CD4-positive, CD25-positive, alpha-beta regulatory T cell (primary cell): Measurements from ENCODE around the gene SFTPA1. TPM values are rescaled to one million over a fixed set of nuclear protein-coding genes. Genes with fewer than 3 reads are reported as not detected.
"Not testable (repeated sequence)": the region's sequence is repeated elsewhere in the genome, so short reads cannot be mapped to it uniquely, and the experiment has no call there.

ENCODE experiments used
- ATAC-seq, 2 donors: fragments of 150-1000 bp; cut with Tn5 transposase; one replicate each; pipeline ENCODE4 v1.10.0; 2021; ENCODE audit warnings: low read depth in 2 of 2, moderate number of reproducible peaks in 2 of 2, moderate library complexity in 1 of 2
- DNase-seq, 3 donors: peaks; one replicate each; pipeline versions ENCODE4 v3.0.0 to v3.0.0-alpha.2; 2012 to 2022; ENCODE audit warnings: mixed read lengths in 1 of 3
- H3K27ac ChIP-seq: one replicate; pipeline ENCODE4 v1.7.0; 2013; ENCODE audit warnings: mild to moderate bottlenecking, low read length; ENCODE audit not compliant: insufficient read depth, poor library complexity, severe bottlenecking
- H3K27me3 ChIP-seq: one replicate; pipeline ENCODE4 v1.7.0; 2013; ENCODE audit warnings: low read length; ENCODE audit not compliant: control insufficient read depth, insufficient read depth
- H3K36me3 ChIP-seq: one replicate; pipeline ENCODE4 v1.7.0; 2013; ENCODE audit warnings: mild to moderate bottlenecking, low read length, moderate library complexity; ENCODE audit not compliant: control insufficient read depth, insufficient read depth
- H3K4me1 ChIP-seq: 2 replicates; pipeline ENCODE4 v1.7.0; 2013; ENCODE audit warnings: mild to moderate bottlenecking, low read length; ENCODE audit not compliant: insufficient read depth, control insufficient read depth, poor library complexity, severe bottlenecking
- H3K4me3 ChIP-seq: one replicate; pipeline ENCODE4 v1.7.0; 2013; ENCODE audit warnings: low read depth, mild to moderate bottlenecking, low read length, moderate library complexity
- H3K9me3 ChIP-seq, 2 experiments: 1 replicate in 1 of 2; 2 replicates in 1 of 2; pipeline ENCODE4 v1.7.0; 2013; ENCODE audit warnings: low read length in 2 of 2, mild to moderate bottlenecking in 1 of 2, moderate library complexity in 1 of 2; ENCODE audit not compliant: control insufficient read depth in 2 of 2
- H3K27ac Mint-ChIP-seq, 3 donors: one replicate each; pipeline ENCODE4 v1.8.0; 2020 to 2022; ENCODE audit warnings: mild to moderate bottlenecking in 3 of 3, mixed read lengths in 3 of 3, moderate library complexity in 2 of 3
- H3K27me3 Mint-ChIP-seq: one replicate; pipeline ENCODE4 v1.8.0; 2022; ENCODE audit warnings: mild to moderate bottlenecking, mixed read lengths
- H3K36me3 Mint-ChIP-seq: one replicate; pipeline ENCODE4 v1.8.0; 2020; ENCODE audit warnings: mixed read lengths
- H3K4me1 Mint-ChIP-seq, 4 donors: one replicate each; pipeline ENCODE4 v1.8.0; 2020 to 2022; ENCODE audit warnings: mixed read lengths in 4 of 4, mild to moderate bottlenecking in 1 of 4
- H3K4me3 Mint-ChIP-seq, 4 donors: one replicate each; pipeline ENCODE4 v1.8.0; 2020 to 2022; ENCODE audit warnings: mild to moderate bottlenecking in 4 of 4, mixed read lengths in 4 of 4, moderate library complexity in 3 of 4
- H3K9me3 Mint-ChIP-seq, 7 donors: one replicate each; pipeline ENCODE4 v1.8.0; 2020 to 2022; ENCODE audit warnings: mixed read lengths in 7 of 7, mild to moderate bottlenecking in 3 of 7, moderate library complexity in 2 of 7
- polyA plus RNA-seq, 4 donors: library from polyadenylated mRNA; unstranded; fragments of 300-500 nt; fragmentation: Illumina TruSeq; gene quantifications; one replicate each; pipeline ENCODE4 v1.2.3, GENCODE V29; 2021
- total RNA-seq: library from RNA; stranded (reverse); gene quantifications from one replicate; pipeline ENCODE4 v1.2.3, GENCODE V29; 2022

Gene SFTPA1
- total and polyA plus RNA-seq, 5 donors from 2014 or later, result not detected

DNA sequence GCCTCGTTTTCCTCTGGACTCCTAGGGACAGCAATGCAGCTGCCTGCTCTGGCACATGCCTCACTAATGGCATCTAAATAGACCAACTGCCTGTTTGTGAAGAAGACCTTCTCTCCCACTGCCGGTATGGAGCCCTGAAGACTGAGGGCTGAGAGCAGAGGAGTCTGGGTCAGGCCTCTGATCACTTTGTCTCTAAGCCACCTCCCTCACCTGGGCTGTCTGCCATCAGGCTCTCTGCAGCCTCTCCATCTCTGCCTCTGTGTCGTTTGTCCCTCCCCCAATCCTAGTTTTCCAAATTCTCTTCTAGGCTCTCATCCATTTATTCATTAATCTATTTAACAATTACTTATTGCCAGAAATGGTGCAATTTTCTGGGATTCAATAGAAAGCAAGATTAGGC is 15.2 kb upstream of the SFTPA1 start:
- H3K27me3 ChIP-seq, result peaks cover 3% of the 10 kb centered on the region
- no peak overlapping the region for H3K27ac ChIP-seq
- no peak for ATAC-seq
- Mint-ChIP-seq H3K36me3 (no peaks in the 10 kb centered on the region), H3K27me3 (peaks cover 37% of the 10 kb centered on the region), H3K9me3 (peaks cover 0 to 23% (median 6%) of the 10 kb centered on the region in 7 donors), H3K4me1 (no peaks in the 10 kb centered on the region), H3K27ac (no peak overlapping the region), H3K4me3 (no peak overlapping the region)
- no peaks in the 10 kb centered on the region for H3K36me3 ChIP-seq
- peaks cover 9 to 16% of the 10 kb centered on the region in 2 experiments for H3K9me3 ChIP-seq
- H3K4me3 ChIP-seq, result no peak overlapping the region
- H3K4me1 ChIP-seq, result no peaks in the 10 kb centered on the region
- no peak for DNase-seq

- not testable (repeated sequence) for H3K4me1 Mint-ChIP-seq, H3K4me3 ChIP-seq, DNase-seq, H3K36me3 ChIP-seq, H3K27ac ChIP-seq, H3K27me3 ChIP-seq, ATAC-seq, H3K4me1 ChIP-seq, H3K36me3 Mint-ChIP-seq, H3K4me3 Mint-ChIP-seq, H3K27ac Mint-ChIP-seq
- peaks cover 0 to 28% (median 6%) of the 10 kb centered on the region in 7 donors for H3K9me3 Mint-ChIP-seq
- H3K9me3 ChIP-seq, result peaks cover 9 to 16% of the 10 kb centered on the region in 2 experiments
- peaks cover 36% of the 10 kb centered on the region for H3K27me3 Mint-ChIP-seq
Measured at GRCh38 chr10:79599644-79600043, 11.1 kb upstream of the SFTPA1 start.

DNA sequence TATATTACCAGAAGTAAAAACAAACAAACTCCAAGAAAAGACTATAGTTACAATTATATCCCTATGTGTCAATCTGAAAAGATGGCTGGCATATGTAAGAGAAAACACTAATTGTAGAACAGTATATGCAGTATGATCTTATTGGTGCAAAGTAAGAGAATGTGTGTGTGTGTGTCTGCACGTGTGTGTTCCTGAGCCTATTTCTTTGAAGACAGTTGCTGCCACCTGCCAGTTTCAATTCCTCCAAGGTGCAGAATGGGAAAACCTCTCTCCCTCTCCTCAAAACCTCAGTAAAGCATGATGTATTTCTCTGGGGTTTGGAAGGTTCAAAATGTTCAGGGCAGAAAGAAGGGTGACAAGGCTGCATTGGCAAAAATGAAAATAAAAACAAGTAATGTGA is 8.8 kb upstream of the SFTPA1 start:
- H3K4me3 ChIP-seq, result no peak overlapping the region
- Mint-ChIP-seq H3K9me3 (peaks cover 0 to 25% (median 6%) of the 10 kb centered on the region in 7 donors), H3K27ac (no peak overlapping the region), H3K27me3 (peaks cover 29% of the 10 kb centered on the region), H3K4me1 (no peaks in the 10 kb centered on the region), H3K4me3 (no peak overlapping the region), H3K36me3 (no peaks in the 10 kb centered on the region)
- no peaks in the 10 kb centered on the region for H3K4me1 ChIP-seq
- no peaks in the 10 kb centered on the region for H3K36me3 ChIP-seq
- no peak for ATAC-seq
- no peak for DNase-seq
- H3K9me3 ChIP-seq, result peaks cover 9 to 15% of the 10 kb centered on the region in 2 experiments
- H3K27ac ChIP-seq, result no peak overlapping the region
- peaks cover 3% of the 10 kb centered on the region for H3K27me3 ChIP-seq

- no peak overlapping the region for H3K27ac ChIP-seq
- peaks cover 24% of the 10 kb centered on the region for H3K27me3 Mint-ChIP-seq
- no peaks in the 10 kb centered on the region for H3K4me1 Mint-ChIP-seq
- H3K36me3 ChIP-seq, result no peaks in the 10 kb centered on the region
- ATAC-seq (no peak), DNase-seq (no peak)
- no peak overlapping the region for H3K4me3 ChIP-seq
- no peak overlapping the region for H3K4me3 Mint-ChIP-seq
- peaks cover 1% of the 10 kb centered on the region for H3K27me3 ChIP-seq
- H3K36me3 Mint-ChIP-seq, result no peaks in the 10 kb centered on the region
- no peak overlapping the region for H3K27ac Mint-ChIP-seq
- no peaks in the 10 kb centered on the region for H3K4me1 ChIP-seq
- H3K9me3 ChIP-seq, result peaks cover 5% of the 10 kb centered on the region in 2 experiments
- H3K9me3 Mint-ChIP-seq, result peaks cover 0 to 16% (median 3%) of the 10 kb centered on the region in 7 donors
Measured at GRCh38 chr10:79602953-79603352, 7.8 kb upstream of the SFTPA1 start.

DNA sequence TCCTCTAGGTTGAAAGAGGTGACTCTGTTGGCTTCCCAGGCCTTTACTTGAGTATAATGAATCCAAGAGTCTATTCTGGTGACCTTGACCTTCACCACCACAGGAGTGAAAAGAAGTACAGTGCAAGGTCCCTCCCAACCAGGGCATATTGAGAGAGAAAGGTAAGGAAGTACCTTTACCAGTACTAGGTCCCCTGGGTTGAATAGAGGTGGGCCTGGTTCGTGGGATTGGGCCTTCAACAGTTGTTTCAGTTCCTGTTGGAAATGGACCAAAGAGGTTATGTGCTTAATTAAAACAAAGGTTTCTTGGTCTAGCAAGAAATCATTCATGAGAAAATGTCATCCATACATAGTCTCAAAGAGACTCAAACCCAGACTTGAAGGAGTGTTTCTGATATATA is 6.4 kb upstream of the SFTPA1 start:
- Histone ChIP-seq H3K36me3 (no peaks in the 10 kb centered on the region), H3K27ac (no peak overlapping the region), H3K4me3 (no peak overlapping the region), H3K9me3 (no peaks in the 10 kb centered on the region), H3K4me1 (no peaks in the 10 kb centered on the region), H3K27me3 (no peaks in the 10 kb centered on the region)
- Mint-ChIP-seq H3K9me3 (peaks cover 0 to 5% (median 0%) of the 10 kb centered on the region in 7 donors), H3K27ac (no peak overlapping the region), H3K4me3 (no peak overlapping the region), H3K36me3 (no peaks in the 10 kb centered on the region), H3K4me1 (peaks cover 0 to 3% (median 0%) of the 10 kb centered on the region in 4 donors), H3K27me3 (peaks cover 22% of the 10 kb centered on the region)
- DNase-seq (no peak), ATAC-seq (no peak)

DNA sequence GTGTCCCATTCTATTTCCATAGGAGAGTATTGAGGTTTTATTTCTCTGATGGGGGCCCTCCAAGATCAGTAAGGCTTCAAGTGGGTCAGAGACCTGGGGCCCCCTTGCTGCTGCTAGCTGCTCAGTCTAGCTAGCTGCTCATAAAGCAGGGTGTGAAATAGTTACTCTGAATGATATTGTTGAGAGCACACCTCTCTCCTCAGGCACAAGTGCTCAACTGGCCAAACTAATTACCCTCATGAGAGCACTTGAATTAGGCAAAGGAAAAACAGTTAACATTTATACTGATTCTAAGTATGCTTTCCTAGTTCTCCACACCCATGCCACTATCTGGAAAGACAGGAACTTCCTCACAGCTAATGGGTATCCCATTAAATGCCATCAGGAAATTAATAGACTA is 5.4 kb upstream of the SFTPA1 start:
- DNase-seq, result no peak
- Histone ChIP-seq H3K27ac (no peak overlapping the region), H3K4me3 (no peak overlapping the region), H3K9me3 (no peaks in the 10 kb centered on the region), H3K36me3 (no peaks in the 10 kb centered on the region), H3K4me1 (no peaks in the 10 kb centered on the region), H3K27me3 (no peaks in the 10 kb centered on the region)
- Mint-ChIP-seq H3K36me3 (no peaks in the 10 kb centered on the region), H3K4me3 (no peak overlapping the region), H3K27ac (no peak overlapping the region), H3K27me3 (peaks cover 12% of the 10 kb centered on the region), H3K4me1 (peaks cover 0 to 3% (median 0%) of the 10 kb centered on the region in 4 donors), H3K9me3 (peaks cover 0 to 5% (median 0%) of the 10 kb centered on the region in 7 donors)
- ATAC-seq, result no peak

GRCh38 chr10:79608505-79609375 is 2.0 kb upstream of the SFTPA1 start:
- no peaks in the 10 kb centered on the region for H3K9me3 Mint-ChIP-seq
- no peak overlapping the region for H3K27ac Mint-ChIP-seq

More at GRCh38 chr10:79608505-79609375, 2.0 kb upstream of the SFTPA1 start:
- no peak overlapping the region for H3K4me3 ChIP-seq
- peaks cover 5% of the 10 kb centered on the region for H3K27me3 Mint-ChIP-seq
- H3K9me3 ChIP-seq, result no peaks in the 10 kb centered on the region
- peak in 1 of 2 donors; percentile 54 for ATAC-seq
- no peaks in the 10 kb centered on the region for H3K27me3 ChIP-seq
- no peaks in the 10 kb centered on the region for H3K4me1 ChIP-seq
- no peaks in the 10 kb centered on the region for H3K36me3 Mint-ChIP-seq
- H3K36me3 ChIP-seq, result no peaks in the 10 kb centered on the region
- H3K4me1 Mint-ChIP-seq, result peaks cover 0 to 3% (median 0%) of the 10 kb centered on the region in 4 donors
- peak in 2 of 3 donors; percentile 38 to 73 for DNase-seq
- H3K27ac ChIP-seq, result no peak overlapping the region
- H3K4me3 Mint-ChIP-seq, result no peak overlapping the region
